ENCODE results near the gene CCDC85C.

DNA sequence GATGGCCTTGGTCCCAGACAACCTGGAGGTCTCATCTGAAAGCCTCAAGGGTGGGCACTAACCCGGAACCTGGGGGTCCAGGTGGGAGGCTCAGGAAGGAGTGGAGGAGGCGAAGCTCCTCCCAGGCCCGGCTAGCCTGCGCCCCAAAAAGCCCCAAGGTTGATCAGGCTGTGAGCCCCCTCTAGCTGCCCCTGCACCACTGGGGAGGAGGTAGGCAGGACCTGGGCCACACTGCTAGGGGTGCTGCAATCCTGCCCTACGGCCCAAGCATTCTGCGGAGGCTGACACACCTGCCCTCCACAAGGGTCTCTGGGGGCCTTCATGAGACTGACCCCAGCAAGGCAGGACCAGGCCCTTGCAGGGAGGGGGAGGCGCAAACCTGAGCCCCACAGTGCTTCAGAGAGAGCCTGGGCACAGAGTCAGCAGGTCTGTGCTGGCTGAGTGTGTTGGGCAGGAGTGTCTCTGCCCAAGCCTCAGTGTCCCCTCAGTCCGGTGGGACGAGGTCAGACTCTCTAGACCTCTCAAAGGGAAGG, 51.9 kb downstream of the CCDC85C start:
- TF ChIP-seq POLR2A (IDR thresholded peaks at IDR 0.05; ENCODE audit: borderline replicate concordance, extremely low read depth, insufficient read depth, insufficient read length) (no peak), CTCF (IDR thresholded peaks at IDR 0.05 in 2 of 3, conservative IDR thresholded peaks at IDR 0.05 in 1 of 3; ENCODE audit: borderline replicate concordance in 1 of 3, insufficient read depth in 1 of 3, low read depth in 2 of 3, low read length in 2 of 3) (no peak), ELF1 (IDR thresholded peaks at IDR 0.05; ENCODE audit: borderline replicate concordance, low read depth) (no peak), CEBPB (IDR thresholded peaks at IDR 0.05; ENCODE audit: low read depth) (no peak), POLR2AphosphoS5 (IDR thresholded peaks at IDR 0.05; ENCODE audit: low read depth, low read length) (no peak), SP1 (IDR thresholded peaks at IDR 0.05; ENCODE audit: low read depth) (no peak), EZH2 (IDR thresholded peaks at IDR 0.05) (no peak), MAX (IDR thresholded peaks at IDR 0.05) (no peak), YY1 (IDR thresholded peaks at IDR 0.05; ENCODE audit: extremely low read depth, insufficient replicate concordance, low read depth, low read length) (no peak), EZH2phosphoT487 (IDR thresholded peaks at IDR 0.05; ENCODE audit: borderline replicate concordance) (no peak)
- TF ChIP-seq, protein P1, sequence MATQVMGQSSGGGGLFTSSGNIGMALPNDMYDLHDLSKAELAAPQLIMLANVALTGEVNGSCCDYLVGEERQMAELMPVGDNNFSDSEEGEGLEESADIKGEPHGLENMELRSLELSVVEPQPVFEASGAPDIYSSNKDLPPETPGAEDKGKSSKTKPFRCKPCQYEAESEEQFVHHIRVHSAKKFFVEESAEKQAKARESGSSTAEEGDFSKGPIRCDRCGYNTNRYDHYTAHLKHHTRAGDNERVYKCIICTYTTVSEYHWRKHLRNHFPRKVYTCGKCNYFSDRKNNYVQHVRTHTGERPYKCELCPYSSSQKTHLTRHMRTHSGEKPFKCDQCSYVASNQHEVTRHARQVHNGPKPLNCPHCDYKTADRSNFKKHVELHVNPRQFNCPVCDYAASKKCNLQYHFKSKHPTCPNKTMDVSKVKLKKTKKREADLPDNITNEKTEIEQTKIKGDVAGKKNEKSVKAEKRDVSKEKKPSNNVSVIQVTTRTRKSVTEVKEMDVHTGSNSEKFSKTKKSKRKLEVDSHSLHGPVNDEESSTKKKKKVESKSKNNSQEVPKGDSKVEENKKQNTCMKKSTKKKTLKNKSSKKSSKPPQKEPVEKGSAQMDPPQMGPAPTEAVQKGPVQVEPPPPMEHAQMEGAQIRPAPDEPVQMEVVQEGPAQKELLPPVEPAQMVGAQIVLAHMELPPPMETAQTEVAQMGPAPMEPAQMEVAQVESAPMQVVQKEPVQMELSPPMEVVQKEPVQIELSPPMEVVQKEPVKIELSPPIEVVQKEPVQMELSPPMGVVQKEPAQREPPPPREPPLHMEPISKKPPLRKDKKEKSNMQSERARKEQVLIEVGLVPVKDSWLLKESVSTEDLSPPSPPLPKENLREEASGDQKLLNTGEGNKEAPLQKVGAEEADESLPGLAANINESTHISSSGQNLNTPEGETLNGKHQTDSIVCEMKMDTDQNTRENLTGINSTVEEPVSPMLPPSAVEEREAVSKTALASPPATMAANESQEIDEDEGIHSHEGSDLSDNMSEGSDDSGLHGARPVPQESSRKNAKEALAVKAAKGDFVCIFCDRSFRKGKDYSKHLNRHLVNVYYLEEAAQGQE (IDR thresholded peaks at IDR 0.05; ENCODE audit: low read depth), result no peak

Measured in HCT116 (cell line).